T-helper 1 cell (primary cell): Measurements from ENCODE around the gene CACNA1I.

Source experiments
- DNase-seq, 5 donors: peaks; one replicate each; pipeline ENCODE4 v3.0.0-alpha.2; 2012 to 2020

Gene CACNA1I

DNA sequence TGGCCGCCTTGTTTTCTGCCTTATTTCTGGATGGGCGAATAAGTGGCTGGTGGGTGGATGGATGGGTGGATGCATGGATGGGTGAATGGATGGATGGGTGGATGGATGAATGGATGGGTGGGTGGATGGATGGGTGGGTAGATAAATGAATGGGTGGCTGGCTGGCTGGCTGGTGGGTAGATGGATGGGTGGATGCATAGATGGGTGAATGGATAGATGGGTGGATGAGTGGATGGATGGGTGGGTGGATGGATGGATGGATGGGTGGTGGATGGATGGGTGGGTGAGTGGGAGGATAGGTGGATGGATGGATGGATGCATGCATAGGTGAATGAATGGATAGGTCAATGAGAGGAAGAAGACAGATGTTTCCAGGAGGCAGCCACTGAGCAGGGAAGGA lies 98.9 kb downstream of the CACNA1I start:
- no peak for DNase-seq

DNA sequence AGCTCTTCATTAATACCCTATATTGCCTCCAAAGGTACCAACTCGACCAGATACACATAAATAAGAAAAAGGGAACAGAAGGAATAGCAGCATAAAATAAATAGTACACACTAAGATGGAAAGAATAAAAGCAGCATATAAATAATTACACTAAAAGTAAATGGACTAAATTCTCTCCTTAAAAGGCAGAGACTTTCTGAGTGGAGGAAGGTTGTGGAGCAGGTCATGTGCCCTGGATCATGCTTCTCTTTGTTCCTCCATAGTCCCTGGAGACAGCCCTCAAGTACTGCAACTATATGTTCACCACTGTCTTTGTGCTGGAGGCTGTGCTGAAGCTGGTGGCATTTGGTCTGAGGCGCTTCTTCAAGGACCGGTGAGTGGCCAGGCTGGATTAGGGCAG lies 101.4 kb downstream of the CACNA1I start:
- no peak for DNase-seq

DNA sequence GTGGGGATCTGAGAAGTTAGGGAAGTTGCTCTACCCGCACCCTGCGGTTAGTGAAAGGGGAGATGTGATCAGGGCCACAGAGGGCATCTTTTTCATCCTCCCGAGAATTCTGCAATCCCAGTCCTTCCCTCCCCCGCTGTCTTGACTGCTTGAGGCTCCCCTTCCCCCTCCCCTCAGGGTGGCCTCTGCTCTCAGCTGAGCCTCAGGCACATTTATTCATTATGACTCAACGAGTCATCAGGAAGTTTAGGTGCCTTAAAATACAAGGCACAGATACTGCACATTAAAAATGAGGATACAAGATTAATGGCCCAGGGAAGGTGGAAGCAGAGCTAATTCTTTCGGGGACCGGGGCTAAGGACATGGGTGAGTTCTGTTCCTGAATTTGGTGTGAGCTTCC lies 104.0 kb downstream of the CACNA1I start:
- DNase-seq = no peak

DNA sequence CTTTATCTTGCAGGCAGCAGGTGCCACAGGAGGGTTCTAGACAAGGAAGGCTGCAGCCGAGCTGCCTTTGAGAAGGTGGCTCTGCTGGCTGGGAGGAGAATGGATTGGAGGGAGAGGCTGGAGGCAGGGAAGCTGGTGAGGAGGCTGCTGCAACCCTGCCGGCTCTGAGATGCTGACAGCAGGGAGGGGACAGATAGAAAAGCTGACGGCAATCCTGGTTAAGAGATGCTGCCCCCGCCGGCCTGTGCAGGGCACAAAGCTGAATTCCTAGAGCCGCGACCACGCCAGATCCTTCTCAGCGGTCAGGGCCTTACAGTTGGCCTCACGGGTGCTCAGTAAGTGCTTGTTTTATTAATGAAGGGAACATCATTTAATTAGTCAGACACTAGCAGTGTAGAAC lies 105.4 kb downstream of the CACNA1I start:
- DNase-seq = no peak

DNA sequence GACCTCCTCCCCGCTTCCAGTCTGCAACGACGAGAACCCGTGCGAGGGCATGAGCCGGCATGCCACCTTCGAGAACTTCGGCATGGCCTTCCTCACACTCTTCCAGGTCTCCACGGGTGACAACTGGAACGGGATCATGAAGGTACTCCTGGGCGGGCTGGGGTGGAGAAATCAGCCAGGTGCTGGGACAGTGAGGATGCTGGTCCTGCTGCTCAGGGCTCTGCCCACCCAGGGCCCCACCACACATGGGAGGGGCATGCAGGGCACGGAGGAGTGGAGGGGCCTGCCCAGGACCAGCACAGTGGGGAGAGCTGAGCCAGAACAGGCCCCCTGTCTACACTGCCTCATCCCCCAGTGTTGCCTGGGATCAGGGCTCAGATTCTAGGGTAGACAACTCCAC lies 107.4 kb downstream of the CACNA1I start:
- no peak for DNase-seq

DNA sequence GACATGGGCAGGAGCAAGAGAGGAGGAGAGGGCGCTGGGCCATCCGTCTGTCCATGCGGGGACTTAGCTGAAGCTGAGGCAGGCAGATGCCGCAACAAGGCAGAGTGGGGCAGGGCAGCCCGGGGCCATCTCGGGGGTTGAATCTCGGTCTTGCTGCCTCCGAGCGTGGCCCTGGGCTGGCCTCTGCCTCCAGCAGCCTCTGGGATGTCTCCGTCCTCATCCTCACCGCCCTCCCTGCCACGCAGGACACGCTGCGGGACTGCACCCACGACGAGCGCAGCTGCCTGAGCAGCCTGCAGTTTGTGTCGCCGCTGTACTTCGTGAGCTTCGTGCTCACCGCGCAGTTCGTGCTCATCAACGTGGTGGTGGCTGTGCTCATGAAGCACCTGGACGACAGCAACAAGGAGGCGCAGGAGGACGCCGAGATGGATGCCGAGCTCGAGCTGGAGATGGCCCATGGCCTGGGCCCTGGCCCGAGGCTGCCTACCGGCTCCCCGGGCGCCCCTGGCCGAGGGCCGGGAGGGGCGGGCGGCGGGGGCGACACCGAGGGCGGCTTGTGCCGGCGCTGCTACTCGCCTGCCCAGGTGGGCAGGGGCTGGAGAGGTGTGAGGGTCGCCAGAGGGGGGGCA lies 108.4 kb downstream of the CACNA1I start:
- no peak for DNase-seq

DNA sequence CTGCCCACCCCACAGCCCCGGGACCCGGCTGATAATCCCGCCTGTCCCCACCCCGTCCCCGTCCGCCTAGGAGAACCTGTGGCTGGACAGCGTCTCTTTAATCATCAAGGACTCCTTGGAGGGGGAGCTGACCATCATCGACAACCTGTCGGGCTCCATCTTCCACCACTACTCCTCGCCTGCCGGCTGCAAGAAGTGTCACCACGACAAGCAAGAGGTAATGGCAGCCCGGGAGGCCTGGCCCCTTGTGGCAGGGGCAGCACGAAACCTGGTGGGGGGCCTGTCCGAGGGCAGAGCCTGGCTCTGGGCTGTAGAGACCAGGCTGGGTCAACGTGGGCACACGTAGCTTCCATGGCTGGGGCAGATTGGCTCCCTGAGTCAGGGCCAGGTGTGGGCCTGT lies 109.1 kb downstream of the CACNA1I start:
- no peak for DNase-seq

DNA sequence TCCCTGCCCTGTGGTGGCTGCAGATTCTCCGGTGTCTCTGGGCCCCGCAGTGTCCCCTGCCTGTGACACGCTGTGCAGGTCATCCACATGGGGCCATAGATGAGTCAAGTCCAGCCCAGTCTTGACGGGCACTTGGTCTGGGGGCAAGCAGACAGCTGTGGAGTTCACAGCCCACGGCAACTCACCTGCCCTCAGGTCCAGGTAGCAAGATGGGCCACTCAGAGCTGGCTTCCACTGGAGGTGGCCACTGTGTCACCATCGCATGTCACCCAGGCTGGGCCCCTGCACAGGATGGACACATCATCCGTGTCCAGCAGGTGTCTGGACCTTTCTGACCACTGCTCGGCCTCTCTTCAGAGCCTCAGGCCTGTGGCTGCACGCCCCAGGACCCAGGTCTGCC lies 109.9 kb downstream of the CACNA1I start:
- DNase-seq = no peak

DNA sequence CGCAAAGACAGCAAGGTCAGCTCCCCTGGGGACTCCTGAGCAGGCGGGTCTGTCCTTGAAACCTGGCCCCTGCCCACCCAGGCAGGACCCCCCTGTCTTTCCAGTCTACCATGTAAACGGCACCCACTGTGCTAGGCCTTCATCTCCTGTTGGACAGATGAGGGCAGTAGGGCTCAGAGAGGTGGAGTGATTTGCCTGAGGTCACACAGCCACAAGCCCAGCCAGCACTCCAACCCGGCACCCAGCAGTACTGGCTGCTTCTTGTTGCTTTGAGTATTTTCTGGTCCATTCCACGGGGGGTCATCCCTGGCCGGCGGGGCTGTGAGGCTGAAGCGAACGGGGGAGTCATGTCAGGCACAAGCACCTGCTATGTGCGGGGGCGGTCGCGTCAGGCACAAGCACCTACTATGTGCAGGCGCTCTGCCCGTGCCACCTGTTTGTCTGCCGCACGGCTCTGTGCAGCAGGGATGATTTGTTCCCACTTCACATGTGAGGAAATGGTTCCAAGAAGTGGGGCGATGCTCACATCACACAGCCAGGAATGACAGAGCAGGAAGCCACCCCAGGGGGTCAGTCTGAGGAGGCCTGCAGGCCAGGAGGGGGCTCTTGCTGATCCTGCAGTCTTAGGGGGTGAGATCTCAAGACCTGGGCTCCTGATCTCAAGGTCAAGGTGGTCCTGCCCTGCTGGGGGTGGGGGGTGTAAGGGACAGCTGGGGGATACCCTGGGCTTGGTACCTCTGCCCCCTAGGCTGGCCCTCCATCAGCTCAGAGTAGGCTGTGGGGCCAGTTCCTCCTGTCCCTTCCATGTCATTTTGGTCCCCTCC lies 110.7 kb downstream of the CACNA1I start:
- DNase-seq = no peak

DNA sequence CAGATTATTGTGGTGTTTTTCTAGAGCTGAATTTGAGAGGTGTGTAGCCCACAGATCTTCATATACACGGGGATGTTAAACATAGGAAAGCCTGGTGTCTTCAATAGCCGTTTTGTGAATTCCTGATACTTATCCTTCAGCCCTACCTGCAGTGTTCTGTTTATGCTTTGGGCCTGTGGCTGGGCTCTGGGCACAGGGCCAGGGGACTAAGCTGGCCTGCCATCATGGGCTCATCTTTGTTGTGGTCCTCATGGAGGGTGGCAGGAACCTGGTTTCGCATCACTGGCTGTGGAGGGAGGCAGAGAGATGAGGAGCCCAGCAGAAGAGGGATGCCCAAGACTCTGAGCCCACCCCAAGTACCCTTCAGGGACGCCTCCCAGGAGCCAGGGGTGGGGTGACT lies 112.4 kb downstream of the CACNA1I start:
- DNase-seq = no peak

DNA sequence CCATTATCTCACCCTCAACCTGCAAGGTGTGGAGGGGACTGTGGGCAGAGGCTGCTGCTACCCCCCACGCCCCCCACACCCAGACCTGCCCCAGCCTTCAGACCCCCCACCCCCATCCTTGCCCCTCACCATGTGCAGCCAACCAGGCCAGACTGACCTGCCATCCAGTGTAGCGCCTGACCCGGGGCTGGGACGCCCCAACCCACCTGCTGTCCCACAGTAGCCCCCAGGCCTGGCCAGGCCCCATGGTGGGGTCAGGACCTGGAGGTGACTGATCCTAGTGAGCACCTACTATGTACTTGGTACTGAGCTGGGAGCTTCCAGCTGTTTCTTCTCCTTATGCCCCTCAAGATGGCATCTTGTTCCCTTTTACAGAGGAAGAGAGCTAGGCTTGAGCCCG lies 113.1 kb downstream of the CACNA1I start:
- no peak for DNase-seq

DNA sequence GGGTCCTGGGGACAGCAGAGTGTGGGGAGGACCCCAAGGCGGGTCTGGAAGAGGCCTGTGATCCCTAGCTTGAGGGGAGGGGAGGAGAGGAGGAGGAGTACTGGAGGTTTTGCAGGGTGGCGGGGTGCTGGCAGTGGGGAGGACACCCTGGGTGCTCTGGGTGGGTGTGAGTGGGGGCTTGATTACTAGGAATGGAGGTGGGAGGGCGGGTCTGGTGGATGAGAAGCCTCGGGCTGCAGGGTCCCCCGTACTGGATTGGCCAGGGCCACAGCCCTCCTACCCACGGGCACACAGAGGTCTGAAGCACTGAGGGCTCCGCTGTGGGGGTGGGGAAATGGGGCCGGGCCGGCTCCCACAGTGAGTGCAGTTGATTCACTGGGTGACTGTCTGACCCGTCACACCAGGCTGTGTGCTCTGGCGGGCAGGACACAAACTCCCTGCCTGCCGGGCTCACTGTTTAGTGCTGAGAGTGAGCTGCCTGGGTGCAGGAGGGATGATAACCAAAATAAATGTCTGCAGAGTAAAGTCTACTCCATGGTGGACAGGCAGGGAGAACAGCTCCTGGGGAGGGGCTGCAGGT lies 114.2 kb downstream of the CACNA1I start:
- DNase-seq = no peak

DNA sequence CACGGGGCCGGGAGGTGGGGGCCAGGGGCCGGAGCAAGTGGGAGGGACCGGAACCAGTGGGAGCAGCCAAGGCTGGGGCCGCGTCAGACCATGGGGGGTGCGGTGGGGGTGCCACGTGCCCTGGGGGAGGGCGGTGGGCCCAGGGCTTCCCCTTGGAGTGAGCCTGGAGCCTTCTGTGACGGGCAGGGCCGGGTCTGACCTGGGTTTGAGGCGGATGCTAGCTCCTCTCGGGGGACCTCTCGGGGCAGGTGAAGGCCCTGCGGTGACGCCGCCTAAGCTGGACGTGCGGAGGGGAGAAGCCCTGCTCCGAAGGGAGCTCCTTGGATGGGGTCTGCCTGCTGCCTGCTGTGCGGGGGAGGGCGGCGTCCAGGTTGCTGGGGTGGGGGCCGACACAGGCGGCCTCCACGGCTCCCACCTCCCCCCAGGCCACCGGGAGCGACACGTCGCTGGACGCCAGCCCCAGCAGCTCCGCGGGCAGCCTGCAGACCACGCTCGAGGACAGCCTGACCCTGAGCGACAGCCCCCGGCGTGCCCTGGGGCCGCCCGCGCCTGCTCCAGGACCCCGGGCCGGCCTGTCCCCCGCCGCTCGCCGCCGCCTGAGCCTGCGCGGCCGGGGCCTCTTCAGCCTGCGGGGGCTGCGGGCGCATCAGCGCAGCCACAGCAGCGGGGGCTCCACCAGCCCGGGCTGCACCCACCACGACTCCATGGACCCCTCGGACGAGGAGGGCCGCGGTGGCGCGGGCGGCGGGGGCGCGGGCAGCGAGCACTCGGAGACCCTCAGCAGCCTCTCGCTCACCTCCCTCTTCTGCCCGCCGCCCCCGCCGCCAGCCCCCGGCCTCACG lies 115.0 kb downstream of the CACNA1I start:
- DNase-seq = no peak

DNA sequence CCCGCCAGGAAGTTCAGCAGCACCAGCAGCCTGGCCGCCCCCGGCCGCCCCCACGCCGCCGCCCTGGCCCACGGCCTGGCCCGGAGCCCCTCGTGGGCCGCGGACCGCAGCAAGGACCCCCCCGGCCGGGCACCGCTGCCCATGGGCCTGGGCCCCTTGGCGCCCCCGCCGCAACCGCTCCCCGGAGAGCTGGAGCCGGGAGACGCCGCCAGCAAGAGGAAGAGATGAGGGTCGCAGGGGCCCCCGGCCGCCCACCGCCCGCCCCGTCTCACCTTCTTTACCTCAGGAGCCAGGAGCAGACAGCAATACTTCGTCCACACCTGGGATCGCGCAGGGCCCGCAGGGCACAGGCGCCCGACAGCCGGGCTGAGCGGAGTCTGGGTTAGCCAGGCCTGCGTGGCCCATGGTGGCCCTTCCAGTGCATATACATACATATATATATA lies 115.6 kb downstream of the CACNA1I start:
- DNase-seq = no peak

DNA sequence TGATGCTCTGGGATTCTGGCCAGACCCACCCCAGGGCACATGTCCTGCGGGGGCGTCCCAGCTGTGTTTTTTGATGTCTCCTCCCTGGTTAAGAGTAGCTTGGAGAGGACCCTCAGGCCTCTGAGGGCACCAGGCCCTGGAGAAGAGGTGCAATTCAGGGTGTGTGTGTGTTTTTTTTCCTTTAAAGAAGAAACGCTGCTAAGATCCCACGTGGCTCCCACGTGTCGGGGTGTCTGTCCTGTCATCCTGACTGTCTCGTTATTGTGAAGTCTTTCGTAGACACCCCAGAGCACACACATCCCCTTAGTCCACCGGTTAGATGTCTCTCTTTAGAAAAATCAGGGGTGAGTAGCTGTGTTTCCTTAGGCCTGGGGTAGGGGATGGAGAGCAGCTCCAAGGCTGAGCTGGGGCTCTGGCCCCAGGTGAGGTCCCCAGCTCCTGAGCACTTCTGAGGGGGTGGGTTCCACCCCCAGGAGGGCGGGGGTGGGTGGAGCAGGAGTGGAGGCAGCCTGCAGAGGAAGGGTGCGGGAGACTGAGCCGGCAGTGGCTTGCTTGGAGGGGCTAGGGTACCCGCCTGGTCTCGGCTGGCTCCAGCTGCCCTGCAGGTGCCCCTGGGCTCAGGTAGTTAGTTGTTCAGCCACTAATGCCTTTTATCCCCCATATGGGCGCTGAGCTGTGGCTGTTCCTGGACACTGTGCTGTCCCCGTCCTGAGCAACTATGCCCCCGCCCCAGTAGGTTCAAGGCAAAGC lies 116.4 kb downstream of the CACNA1I start:
- DNase-seq = no peak

DNA sequence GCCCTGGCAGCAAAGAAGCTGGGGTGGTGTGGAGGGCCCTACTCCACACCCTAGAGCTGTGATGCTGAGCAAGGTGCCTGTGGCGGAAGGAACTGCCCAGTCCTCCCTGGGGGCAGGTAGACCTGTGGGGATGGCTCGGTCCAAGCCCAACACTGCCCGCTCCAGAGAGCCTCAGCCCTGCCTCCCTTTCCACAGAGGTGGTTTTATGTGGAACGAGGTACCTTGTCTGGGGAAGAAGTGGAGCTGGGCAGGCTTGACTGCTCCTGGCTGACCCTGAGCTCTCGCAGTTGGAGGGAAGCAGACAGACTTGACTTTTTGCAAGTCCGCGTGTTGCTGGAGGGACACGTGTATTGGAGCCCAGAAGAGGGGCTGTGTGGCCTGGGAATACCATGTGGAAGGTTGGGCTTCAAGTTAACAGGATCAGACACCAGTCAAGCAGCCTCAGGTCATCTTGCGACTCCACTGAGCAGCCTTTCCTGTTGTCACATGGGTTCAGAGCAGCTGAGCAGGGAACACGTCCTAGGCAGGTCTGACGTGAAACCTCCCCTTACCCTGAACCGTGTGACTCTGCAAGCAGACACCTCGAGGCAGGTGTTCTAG lies 117.7 kb downstream of the CACNA1I start:
- no peak for DNase-seq

DNA sequence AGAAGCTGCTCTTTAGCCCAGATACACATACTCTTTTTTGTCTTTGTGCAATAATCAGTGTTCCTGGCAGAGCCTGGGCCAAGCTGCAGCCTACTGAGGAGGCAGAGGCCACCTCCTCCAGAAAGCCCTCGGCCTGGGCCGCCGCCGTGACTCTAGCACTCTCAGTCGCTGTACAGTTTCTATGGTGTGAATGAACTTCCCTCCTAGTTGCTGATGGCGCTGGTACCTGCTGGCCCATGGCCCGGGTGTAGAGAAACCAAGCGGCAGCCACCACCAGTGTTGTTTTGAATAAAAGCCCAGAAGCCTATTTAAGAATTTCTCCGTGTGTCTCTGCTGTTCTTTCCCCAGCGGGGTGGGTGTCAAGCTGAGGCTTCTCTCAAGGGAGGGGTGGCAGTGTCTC lies 118.9 kb downstream of the CACNA1I start:
- no peak for DNase-seq

DNA sequence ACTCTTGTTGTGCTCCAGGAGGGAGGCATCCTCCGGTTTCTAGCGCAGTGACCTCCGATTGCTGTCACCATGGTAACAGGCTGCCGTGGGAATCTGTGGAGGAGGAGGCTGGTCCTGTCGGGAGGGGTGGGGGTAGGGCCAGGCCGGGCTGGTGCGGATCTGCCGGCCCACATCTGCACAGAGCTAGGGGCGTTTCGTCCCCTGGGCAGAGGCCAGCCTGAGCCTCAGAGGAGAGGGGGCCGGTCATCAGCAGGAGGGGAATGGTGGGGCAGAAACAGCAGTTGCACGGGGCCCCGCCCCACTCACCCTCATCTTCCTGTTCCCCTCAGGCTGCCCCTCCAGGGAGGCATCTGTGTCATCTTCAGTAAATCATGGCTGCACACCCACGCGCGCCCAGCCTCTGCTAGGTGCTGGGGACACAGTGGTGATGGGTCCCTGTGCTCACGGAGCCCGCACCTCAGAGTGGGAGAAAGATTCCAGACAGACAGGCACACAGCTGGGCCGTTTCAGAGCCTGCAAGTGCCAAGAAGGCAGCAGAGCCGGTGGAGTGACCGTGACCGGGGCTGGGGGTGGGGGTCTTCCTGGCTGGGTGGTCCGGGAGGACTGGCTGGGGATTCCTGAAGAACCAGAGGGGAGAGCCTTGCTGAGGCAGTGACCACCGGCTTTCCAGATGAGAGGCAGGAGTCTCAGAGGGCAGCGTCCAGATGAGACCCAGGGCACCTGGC lies 120.5 kb downstream of the CACNA1I start:
- no peak for DNase-seq

DNA sequence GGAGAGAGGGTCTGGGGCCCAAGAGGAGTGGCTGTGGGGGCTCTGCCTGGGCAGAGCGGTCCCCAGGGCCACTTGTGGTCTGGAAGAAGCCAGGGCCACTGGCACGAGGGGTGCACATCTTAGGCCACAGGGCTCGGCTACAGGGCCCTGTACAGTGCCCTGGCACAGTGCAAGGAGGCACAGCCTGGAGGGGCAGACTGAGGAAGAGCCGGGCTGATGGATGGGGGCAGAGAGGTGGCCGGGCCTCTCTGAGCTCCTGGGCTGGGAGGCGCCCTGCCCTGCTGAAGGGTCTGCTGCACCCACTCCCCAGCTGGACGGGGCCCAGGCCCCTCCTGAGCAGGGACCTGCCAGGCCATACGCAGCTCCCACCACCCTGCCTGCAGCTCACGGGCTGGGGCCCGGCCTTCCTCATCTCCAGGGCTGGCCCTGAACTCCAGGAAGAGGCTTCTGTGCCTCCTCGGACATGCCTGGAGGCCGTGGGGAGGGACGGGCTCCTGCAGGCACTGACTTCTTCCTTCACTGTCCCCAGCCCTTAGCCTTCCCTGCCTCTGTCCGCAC lies 123.5 kb downstream of the CACNA1I start:
- no peak for DNase-seq

DNA sequence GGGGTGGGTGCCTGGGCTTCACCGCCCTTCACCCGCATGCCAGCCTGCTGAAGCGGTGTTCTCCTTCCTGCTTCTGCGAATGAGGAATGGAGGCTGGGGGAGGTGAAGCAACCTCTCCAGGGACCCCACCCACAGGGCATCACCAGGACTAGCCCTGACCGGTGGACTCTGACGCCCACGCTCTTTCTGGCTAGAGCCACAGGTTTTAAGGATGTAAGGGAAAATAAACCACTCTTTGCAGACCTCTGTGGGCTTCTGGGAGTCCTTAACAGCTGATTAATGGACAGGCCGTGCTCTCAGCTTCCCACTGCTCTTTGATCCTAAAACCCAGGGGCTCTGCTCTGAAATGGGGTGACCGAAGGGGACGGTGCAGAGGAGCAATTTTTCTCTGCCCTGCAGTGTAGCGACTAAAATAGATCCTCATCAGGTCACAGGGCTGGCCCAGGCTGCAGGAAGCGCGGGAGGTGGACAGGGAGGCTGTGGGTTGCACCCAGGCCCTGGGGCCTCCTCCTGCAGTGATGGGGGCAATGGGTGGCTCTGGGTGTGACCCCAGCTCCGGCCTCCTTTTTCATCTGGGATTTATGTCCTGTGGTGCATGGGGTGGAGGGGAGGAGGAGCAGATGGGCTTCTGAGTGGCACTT lies 127.4 kb downstream of the CACNA1I start:
- DNase-seq = no peak
